GM19438 (cell line): ENCODE data around the gene CATSPERD.

Experiments used
- ATAC-seq: cut with Tn5 transposase; IDR thresholded peaks from one replicate; pipeline ENCODE4 v1.9.1; 2021; ENCODE audit warnings: low read depth; ENCODE audit not compliant: unreplicated experiment

CATSPERD gene

GRCh38 chr19:5719961-5720790 lies at the start of gene CATSPERD, which contains the start of gene LONP1:
Gene CATSPERD (plus strand): TSS chr19:5720637. CDS start chr19:5720738, 101 bp downstream.
Gene LONP1 (minus strand): TSS chr19:5720146. CDS start chr19:5720132, 14 bp downstream.
- peak; percentile 82 for ATAC-seq

GRCh38 chr19:5671600-5671999 lies 48.8 kb upstream of the CATSPERD start:
- ATAC-seq = no peak

GRCh38 chr19:5672708-5673459 lies 47.6 kb upstream of the CATSPERD start:
- ATAC-seq = no peak

- no peak for ATAC-seq
Measured at GRCh38 chr19:5673752-5674151, 46.7 kb upstream of the CATSPERD start.

GRCh38 chr19:5674714-5675113 lies 45.7 kb upstream of the CATSPERD start:
- no peak for ATAC-seq

- ATAC-seq = no peak
Measured at GRCh38 chr19:5676105-5676771, 44.2 kb upstream of the CATSPERD start.

GRCh38 chr19:5676772-5677105 lies 43.7 kb upstream of the CATSPERD start:
- ATAC-seq = no peak

- ATAC-seq = no peak
Measured at GRCh38 chr19:5677136-5677535, 43.3 kb upstream of the CATSPERD start.

GRCh38 chr19:5677580-5677979 lies 42.9 kb upstream of the CATSPERD start:
- no peak for ATAC-seq

GRCh38 chr19:5678071-5678718 lies 42.2 kb upstream of the CATSPERD start:
- ATAC-seq = no peak

- no peak for ATAC-seq
Measured at GRCh38 chr19:5679289-5680083, 41.0 kb upstream of the CATSPERD start.

GRCh38 chr19:5680084-5680436 lies 40.4 kb upstream of the CATSPERD start:
- no peak for ATAC-seq

- peak; percentile 82 for ATAC-seq
Measured at GRCh38 chr19:5680437-5681368, 39.7 kb upstream of the CATSPERD start, which contains the start of the genes HSD11B1L and MICOS13. Gene HSD11B1L (plus strand): TSS chr19:5681027. CDS start chr19:5684833, 3,806 bp downstream. Gene MICOS13 (minus strand): TSS chr19:5680516. CDS start chr19:5680486, 30 bp downstream.

GRCh38 chr19:5681391-5682106 lies 38.9 kb upstream of the CATSPERD start:
- no peak for ATAC-seq

- no peak for ATAC-seq
Measured at GRCh38 chr19:5682107-5682482, 38.3 kb upstream of the CATSPERD start.

GRCh38 chr19:5683177-5683886 lies 37.1 kb upstream of the CATSPERD start:
- no peak for ATAC-seq

- ATAC-seq = no peak
Measured at GRCh38 chr19:5684694-5685430, 35.6 kb upstream of the CATSPERD start.
